Testis (tissue), 3 donors: Measurements from ENCODE around the gene PTCD2. TPM values are rescaled to one million over a fixed set of nuclear protein-coding genes. Genes with fewer than 3 reads are reported as not detected.
A peak's percentile ranks its signal among the peaks of the same experiment; 100 is the strongest.

Source experiments
- DNase-seq: peaks from one replicate; pipeline ENCODE4 v3.0.0-alpha.2; 2019
- H3K27ac ChIP-seq, 2 donors: fragments of 200-600 bp; sonication (generic); one replicate each; pipeline ENCODE4 v1.5.1; 2019
- H3K27me3 ChIP-seq: fragments of 200-600 bp; sonication (generic); one replicate; pipeline ENCODE4 v1.5.1; 2019
- H3K36me3 ChIP-seq: fragments of 200-600 bp; sonication (generic); one replicate; pipeline ENCODE4 v1.5.1; 2017; ENCODE audit warnings: low read depth; ENCODE audit errors: missing control alignments
- H3K4me1 ChIP-seq: fragments of 200-600 bp; sonication (generic); one replicate; pipeline ENCODE4 v1.5.1; 2019
- H3K4me3 ChIP-seq, 2 donors: fragments of 200-600 bp; sonication (generic); one replicate each; pipeline ENCODE4 v1.5.1; 2017 to 2019
- H3K9me3 ChIP-seq: fragments of 200-600 bp; sonication (generic); one replicate; pipeline ENCODE4 v1.5.1; 2017
- CTCF ChIP-seq, 3 experiments: fragments of 450-650 bp in 2 of 3; fragments of 200-600 bp in 1 of 3; sonication (generic) in 1 of 3; IDR thresholded peaks; one replicate each; pipeline ENCODE4 v1.5.1; 2016 to 2019; ENCODE audit warnings: antibody characterized with exemption in 3 of 3, mild to moderate bottlenecking in 2 of 3, moderate library complexity in 1 of 3
- POLR2A ChIP-seq: fragments of 450-650 bp; IDR thresholded peaks from one replicate; pipeline ENCODE4 v1.6.1; 2017; ENCODE audit warnings: antibody characterized with exemption, mild to moderate bottlenecking, moderate library complexity
- WGBS, 2 donors: methylation state at CpG; one replicate each; pipeline ENCODE4 v1.1.5; 2018; 5-methylcytosine and 5-hydroxymethylcytosine counted together
- intact Hi-C: fragments of 100-400 bp; cut with DNase I; formaldehyde crosslinking; loops from one replicate; pipeline ENCODE4 v1.15.1; 2023; ENCODE audit warnings: low total_unique reads
- polyA plus RNA-seq: library from polyadenylated mRNA; stranded (reverse); fragments of 350-450 nt; fragmentation: Illumina TruSeq; extraction: RNeasy Lipid Tissue Mini Kit (QIAGEN cat#74804); gene quantifications from one replicate; pipeline ENCODE4 v1.2.3, GENCODE V29; 2014; ENCODE audit warnings: low read depth, low replicate concordance; ENCODE audit not compliant: insufficient read depth
- total RNA-seq, 2 donors: library from RNA; depleted of rRNA; stranded (reverse); fragments of >200 nt; gene quantifications; one replicate each; pipeline ENCODE4 v1.2.3, GENCODE V29; 2016

Gene PTCD2
- total and polyA plus RNA-seq, 3 donors from 2014 or later = 4.9 to 9.0 (median 8.2) TPM

- Histone ChIP-seq H3K36me3 (no peaks in the 10 kb centered on the region), H3K27ac (no peak overlapping the region), H3K4me1 (peaks cover 7% of the 10 kb centered on the region), H3K27me3 (no peaks in the 10 kb centered on the region), H3K4me3 (no peak overlapping the region), H3K9me3 (no peaks in the 10 kb centered on the region)
- intact Hi-C loops = loop anchor here (10.0 kb wide), 1 partner anchor 145 kb away; no protein-coding TSS in a partner anchor
- WGBS, 2 donors = 73 to 79% methylated on average over 10 of the region's 10 CpGs
- TF ChIP-seq CTCF (IDR thresholded peaks at IDR 0.05) (no peak), POLR2A (no peak)
- no peak for DNase-seq
Measured at GRCh38 chr5:72379936-72380335, 59.8 kb downstream of the PTCD2 start.

GRCh38 chr5:72380492-72381274 is 60.5 kb downstream of the PTCD2 start:
- Histone ChIP-seq H3K36me3 (no peaks in the 10 kb centered on the region), H3K4me3 (no peak overlapping the region), H3K27ac (no peak overlapping the region), H3K4me1 (peaks cover 7% of the 10 kb centered on the region), H3K27me3 (no peaks in the 10 kb centered on the region), H3K9me3 (no peaks in the 10 kb centered on the region)
- no peak for DNase-seq
- no peak for TF ChIP-seq POLR2A
- no peak for TF ChIP-seq CTCF (IDR thresholded peaks at IDR 0.05)
- intact Hi-C loops = no loop called here
- 91 to 94% methylated on average over 7 of the region's 7 CpGs for WGBS, 2 donors

GRCh38 chr5:72383280-72383679 is 63.1 kb downstream of the PTCD2 start:
- TF ChIP-seq POLR2A = no peak
- no peak for TF ChIP-seq CTCF (IDR thresholded peaks at IDR 0.05)
- Histone ChIP-seq H3K36me3 (no peaks in the 10 kb centered on the region), H3K4me1 (peaks cover 7% of the 10 kb centered on the region), H3K4me3 (no peak overlapping the region), H3K27me3 (no peaks in the 10 kb centered on the region), H3K9me3 (no peaks in the 10 kb centered on the region), H3K27ac (peak overlapping the region in 1 of 2 donors; percentile 54)
- intact Hi-C loops = no loop called here
- WGBS, 2 donors = 60 to 71% methylated on average over 7 of the region's 7 CpGs
- DNase-seq = peak; percentile 28

- WGBS, 2 donors = 32 to 34% methylated on average over 2 of the region's 2 CpGs
- TF ChIP-seq CTCF (IDR thresholded peaks at IDR 0.05) (no peak), POLR2A (no peak)
- H3K4me3 ChIP-seq = no peak overlapping the region
- intact Hi-C loops = no loop called here
- peak; percentile 44 for DNase-seq
- H3K27ac ChIP-seq = peak overlapping the region in 1 of 2 donors; percentile 54
- peaks cover 7% of the 10 kb centered on the region for H3K4me1 ChIP-seq
- H3K36me3 ChIP-seq = no peaks in the 10 kb centered on the region
- H3K9me3 ChIP-seq = no peaks in the 10 kb centered on the region
- H3K27me3 ChIP-seq = no peaks in the 10 kb centered on the region
Measured at GRCh38 chr5:72383726-72384125, 63.6 kb downstream of the PTCD2 start.

GRCh38 chr5:72386639-72387038 is 66.5 kb downstream of the PTCD2 start:
- Histone ChIP-seq H3K9me3 (no peaks in the 10 kb centered on the region), H3K27ac (no peak overlapping the region), H3K36me3 (no peaks in the 10 kb centered on the region), H3K4me1 (peaks cover 7% of the 10 kb centered on the region), H3K4me3 (no peak overlapping the region), H3K27me3 (no peaks in the 10 kb centered on the region)
- DNase-seq = no peak
- intact Hi-C loops = no loop called here
- WGBS, 2 donors = 84 to 85% methylated on average over 1 of the region's 1 CpG
- TF ChIP-seq POLR2A (no peak), CTCF (IDR thresholded peaks at IDR 0.05) (no peak)
